ENCODE data around the gene MT1H. TPM values are rescaled to one million over a fixed set of nuclear protein-coding genes. Genes with fewer than 3 reads are reported as not detected.
"Not testable (repeated sequence)": the region's sequence is repeated elsewhere in the genome, so short reads cannot be mapped to it uniquely, and the experiment has no call there.

Gene MT1H
- polyA plus RNA-seq, 3 donors, result 0.76 TPM; not detected in 2

DNA sequence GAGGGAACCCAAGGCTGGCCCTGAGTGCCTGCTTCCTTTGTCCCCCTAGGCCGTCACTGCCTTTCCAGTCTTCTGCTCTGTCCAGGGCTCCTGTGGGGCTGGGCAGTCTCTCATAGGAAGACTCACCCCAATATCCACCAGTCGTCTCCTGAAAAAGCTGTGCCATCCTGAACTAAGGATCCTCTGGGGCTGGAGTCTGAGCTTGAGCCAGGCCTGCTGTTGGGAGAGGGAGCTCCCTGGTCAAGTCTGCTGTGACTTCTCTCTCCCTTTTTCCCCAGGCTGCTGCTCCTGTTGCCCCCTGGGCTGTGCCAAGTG, 963 bp downstream of the MT1H start:
- peak overlapping the region in 1 of 2 donors; percentile 73 for H3K4me3 Mint-ChIP-seq
- Histone ChIP-seq H3K4me1 (ENCODE audit: control insufficient read depth in 1 of 2, insufficient read depth in 2 of 2, low read length in 2 of 2) (peaks cover 11 to 21% of the 10 kb centered on the region in 2 donors), H2AFZ (ENCODE audit: insufficient read depth, low read depth, low read length, poor library complexity, severe bottlenecking) (no peak overlapping the region), H3K36me3 (replicated peaks in 1 of 2; ENCODE audit: control insufficient read depth in 1 of 2, insufficient read depth in 2 of 2, low read length in 2 of 2) (no peaks in the 10 kb centered on the region), H3K9ac (ENCODE audit: insufficient read depth, low read length, poor library complexity, severe bottlenecking) (no peak overlapping the region), H3K27ac (ENCODE audit: low read depth in 1 of 2, low read length in 2 of 2) (no peak overlapping the region), H3K9me3 (replicated peaks in 1 of 2; ENCODE audit: control insufficient read depth in 1 of 2, insufficient read depth in 1 of 2, low read length in 2 of 2) (peaks cover 0 to 34% of the 10 kb centered on the region in 2 donors), H3K4me2 (replicated peaks; ENCODE audit: extremely low read depth, low read length, poor library complexity, severe bottlenecking) (no peak overlapping the region), H3K4me3 (replicated peaks in 1 of 3; ENCODE audit: low read depth in 2 of 3, low read length in 3 of 3) (no peak overlapping the region), H3K79me2 (ENCODE audit: insufficient read depth, low read length) (no peaks in the 10 kb centered on the region), H4K20me1 (ENCODE audit: insufficient read depth, low read length) (no peaks in the 10 kb centered on the region), H3K27me3 (ENCODE audit: control insufficient read depth in 2 of 2, insufficient read depth in 2 of 2, low read length in 2 of 2) (peaks cover 57 to 95% of the 10 kb centered on the region in 2 donors)
- TF ChIP-seq, protein P1, sequence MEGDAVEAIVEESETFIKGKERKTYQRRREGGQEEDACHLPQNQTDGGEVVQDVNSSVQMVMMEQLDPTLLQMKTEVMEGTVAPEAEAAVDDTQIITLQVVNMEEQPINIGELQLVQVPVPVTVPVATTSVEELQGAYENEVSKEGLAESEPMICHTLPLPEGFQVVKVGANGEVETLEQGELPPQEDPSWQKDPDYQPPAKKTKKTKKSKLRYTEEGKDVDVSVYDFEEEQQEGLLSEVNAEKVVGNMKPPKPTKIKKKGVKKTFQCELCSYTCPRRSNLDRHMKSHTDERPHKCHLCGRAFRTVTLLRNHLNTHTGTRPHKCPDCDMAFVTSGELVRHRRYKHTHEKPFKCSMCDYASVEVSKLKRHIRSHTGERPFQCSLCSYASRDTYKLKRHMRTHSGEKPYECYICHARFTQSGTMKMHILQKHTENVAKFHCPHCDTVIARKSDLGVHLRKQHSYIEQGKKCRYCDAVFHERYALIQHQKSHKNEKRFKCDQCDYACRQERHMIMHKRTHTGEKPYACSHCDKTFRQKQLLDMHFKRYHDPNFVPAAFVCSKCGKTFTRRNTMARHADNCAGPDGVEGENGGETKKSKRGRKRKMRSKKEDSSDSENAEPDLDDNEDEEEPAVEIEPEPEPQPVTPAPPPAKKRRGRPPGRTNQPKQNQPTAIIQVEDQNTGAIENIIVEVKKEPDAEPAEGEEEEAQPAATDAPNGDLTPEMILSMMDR (IDR thresholded peaks at IDR 0.05), result no peak
- intact Hi-C loops (cut with micrococcal nuclease), result no loop called here
- H3K9me3 Mint-ChIP-seq, result peaks cover 0 to 18% (median 6%) of the 10 kb centered on the region in 7 donors
- no peak overlapping the region for H3K27ac Mint-ChIP-seq
- peaks cover 5 to 7% of the 10 kb centered on the region in 2 donors for H3K36me3 Mint-ChIP-seq
- peaks cover 89 to 97% (median 94%) of the 10 kb centered on the region in 3 donors for H3K27me3 Mint-ChIP-seq (ENCODE audit: low read depth in 3 of 3)
- no peak for DNase-seq
- peaks cover 30% of the 10 kb centered on the region for H3K4me1 Mint-ChIP-seq
- WGBS (ENCODE audit: insufficient coverage), result no CpG with 5 or more reads among the region's 2 CpGs

DNA sequence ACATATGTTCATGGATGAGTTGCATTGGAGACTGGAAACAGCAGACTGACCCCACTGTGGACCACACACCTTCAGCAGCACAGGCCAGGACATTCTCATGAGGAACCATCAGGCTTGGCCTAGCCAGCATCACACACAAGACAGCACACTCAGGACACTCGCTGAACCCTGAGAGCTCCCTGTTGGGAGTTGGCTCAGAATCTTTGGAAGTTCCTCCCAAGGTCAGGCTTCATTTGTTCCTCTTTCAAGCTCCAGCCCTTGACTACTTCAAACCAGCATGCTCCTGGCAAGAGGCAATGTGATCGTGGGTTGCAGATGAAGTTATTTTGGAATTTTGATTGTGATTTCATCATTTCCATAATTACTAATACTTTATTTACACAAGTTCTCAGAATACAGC, 2.1 kb downstream of the MT1H start:
- H3K79me2 ChIP-seq (ENCODE audit: insufficient read depth, low read length); H3K36me3 ChIP-seq (replicated peaks in 1 of 2; ENCODE audit: control insufficient read depth in 1 of 2, insufficient read depth in 2 of 2, low read length in 2 of 2); H3K27ac Mint-ChIP-seq; intact Hi-C loops (cut with micrococcal nuclease); H3K36me3 Mint-ChIP-seq; H4K20me1 ChIP-seq (ENCODE audit: insufficient read depth, low read length); H3K4me2 ChIP-seq (replicated peaks; ENCODE audit: extremely low read depth, low read length, poor library complexity, severe bottlenecking); H2AFZ ChIP-seq (ENCODE audit: insufficient read depth, low read depth, low read length, poor library complexity, severe bottlenecking); H3K27ac ChIP-seq (ENCODE audit: low read depth in 1 of 2, low read length in 2 of 2); H3K4me3 ChIP-seq (replicated peaks in 1 of 3; ENCODE audit: low read depth in 2 of 3, low read length in 3 of 3); H3K9ac ChIP-seq (ENCODE audit: insufficient read depth, low read length, poor library complexity, severe bottlenecking): not testable (repeated sequence)
- peaks cover 89 to 97% (median 95%) of the 10 kb centered on the region in 3 donors for H3K27me3 Mint-ChIP-seq (ENCODE audit: low read depth in 3 of 3)
- DNase-seq, result peak in 1 of 3 donors; percentile 10
- H3K9me3 Mint-ChIP-seq, result peaks cover 0 to 18% (median 9%) of the 10 kb centered on the region in 7 donors
- H3K27me3 ChIP-seq (ENCODE audit: control insufficient read depth in 2 of 2, insufficient read depth in 2 of 2, low read length in 2 of 2), result peaks cover 56 to 93% of the 10 kb centered on the region in 2 donors
- H3K9me3 ChIP-seq (replicated peaks in 1 of 2; ENCODE audit: control insufficient read depth in 1 of 2, insufficient read depth in 1 of 2, low read length in 2 of 2), result peaks cover 0 to 38% of the 10 kb centered on the region in 2 donors
- H3K4me3 Mint-ChIP-seq, result peak overlapping the region in 1 of 2 donors; percentile 73
- peaks cover 11 to 25% of the 10 kb centered on the region in 2 donors for H3K4me1 ChIP-seq (ENCODE audit: control insufficient read depth in 1 of 2, insufficient read depth in 2 of 2, low read length in 2 of 2)
- no CpG with 5 or more reads among the region's 2 CpGs for WGBS (ENCODE audit: insufficient coverage)
- peaks cover 35% of the 10 kb centered on the region for H3K4me1 Mint-ChIP-seq

- H3K9ac ChIP-seq (ENCODE audit: insufficient read depth, low read length, poor library complexity, severe bottlenecking); DNase-seq; intact Hi-C loops (cut with micrococcal nuclease); H3K4me3 ChIP-seq (replicated peaks in 1 of 3; ENCODE audit: low read depth in 2 of 3, low read length in 3 of 3); H3K4me2 ChIP-seq (replicated peaks; ENCODE audit: extremely low read depth, low read length, poor library complexity, severe bottlenecking); H3K27ac ChIP-seq (ENCODE audit: low read depth in 1 of 2, low read length in 2 of 2); H3K36me3 Mint-ChIP-seq; H3K79me2 ChIP-seq (ENCODE audit: insufficient read depth, low read length); H3K36me3 ChIP-seq (replicated peaks in 1 of 2; ENCODE audit: control insufficient read depth in 1 of 2, insufficient read depth in 2 of 2, low read length in 2 of 2); H2AFZ ChIP-seq (ENCODE audit: insufficient read depth, low read depth, low read length, poor library complexity, severe bottlenecking); H3K27ac Mint-ChIP-seq; H4K20me1 ChIP-seq (ENCODE audit: insufficient read depth, low read length): not testable (repeated sequence)
- Histone ChIP-seq H3K9me3 (replicated peaks in 1 of 2; ENCODE audit: control insufficient read depth in 1 of 2, insufficient read depth in 1 of 2, low read length in 2 of 2) (peaks cover 0 to 34% of the 10 kb centered on the region in 2 donors), H3K4me1 (ENCODE audit: control insufficient read depth in 1 of 2, insufficient read depth in 2 of 2, low read length in 2 of 2) (peaks cover 11 to 25% of the 10 kb centered on the region in 2 donors), H3K27me3 (ENCODE audit: control insufficient read depth in 2 of 2, insufficient read depth in 2 of 2, low read length in 2 of 2) (peaks cover 54 to 93% of the 10 kb centered on the region in 2 donors)
- Mint-ChIP-seq H3K9me3 (peaks cover 0 to 15% (median 9%) of the 10 kb centered on the region in 7 donors), H3K4me1 (peaks cover 35% of the 10 kb centered on the region), H3K4me3 (peak overlapping the region in 1 of 2 donors; percentile 67), H3K27me3 (ENCODE audit: low read depth in 3 of 3) (peaks cover 89 to 97% (median 94%) of the 10 kb centered on the region in 3 donors)
- no CpG with 5 or more reads among the region's 3 CpGs for WGBS (ENCODE audit: insufficient coverage)
Measured at GRCh38 chr16:56672171-56672570, 2.6 kb downstream of the MT1H start.
